CD4-positive, alpha-beta memory T cell (primary cell): ENCODE measurements around the gene KIAA0825. TPM values are rescaled to one million over a fixed set of nuclear protein-coding genes. Genes with fewer than 3 reads are reported as not detected.
"Not testable (repeated sequence)": the region's sequence is repeated elsewhere in the genome, so short reads cannot be mapped to it uniquely, and the experiment has no call there.

ENCODE experiments used
- CTCF ChIA-PET: fragments of 350-600 bp; sonication (Branson Sonifier 250); formaldehyde crosslinking; loops from one replicate; lab custom pipeline; 2021; ENCODE audit warnings: inconsistent platforms; ENCODE audit not compliant: partially characterized antibody; lab: Charles Lee
- POLR2A ChIA-PET: fragments of 350-600 bp; sonication (Branson Sonifier 250); formaldehyde crosslinking; loops from one replicate; lab custom pipeline; 2021; ENCODE audit not compliant: partially characterized antibody; lab: Charles Lee
- DNase-seq, 5 donors: peaks; one replicate each; pipeline versions ENCODE4 v3.0.0 to v3.0.0-alpha.2; 2020 to 2022; ENCODE audit warnings: mixed read lengths in 1 of 5
- H3K27ac ChIP-seq: one replicate; pipeline ENCODE4 v1.7.0; 2013; ENCODE audit warnings: low read depth, low read length
- H3K27me3 ChIP-seq: 2 replicates; pipeline ENCODE4 v1.7.0; 2013; ENCODE audit warnings: mild to moderate bottlenecking, low read length, moderate library complexity; ENCODE audit not compliant: insufficient read depth
- H3K36me3 ChIP-seq: 2 replicates; pipeline ENCODE4 v1.7.0; 2013; ENCODE audit warnings: mild to moderate bottlenecking, low read length, moderate library complexity; ENCODE audit not compliant: insufficient read depth
- H3K4me1 ChIP-seq: 2 replicates; pipeline ENCODE4 v1.7.0; 2013; ENCODE audit warnings: mild to moderate bottlenecking, low read length, moderate library complexity; ENCODE audit not compliant: insufficient read depth
- H3K4me3 ChIP-seq, 2 donors: one replicate each; pipeline ENCODE4 v1.7.0; 2013; ENCODE audit warnings: low read length in 2 of 2, mild to moderate bottlenecking in 1 of 2
- H3K9me3 ChIP-seq, 2 donors: one replicate each; pipeline ENCODE4 v1.7.0; 2013; ENCODE audit warnings: low read length in 2 of 2, control low read depth in 1 of 2; ENCODE audit not compliant: control insufficient read depth in 1 of 2
- H3K27ac Mint-ChIP-seq, 7 donors: one replicate each; pipeline ENCODE4 v1.8.0; 2020 to 2021; ENCODE audit warnings: mixed read lengths in 7 of 7, mild to moderate bottlenecking in 6 of 7, inconsistent platforms in 3 of 7, moderate library complexity in 3 of 7
- H3K27me3 Mint-ChIP-seq, 2 donors: one replicate each; pipeline ENCODE4 v1.8.0; 2020 to 2021; ENCODE audit warnings: mixed read lengths in 2 of 2
- H3K36me3 Mint-ChIP-seq, 2 donors: one replicate each; pipeline ENCODE4 v1.8.0; 2020 to 2021; ENCODE audit warnings: mixed read lengths in 2 of 2, inconsistent platforms in 1 of 2, mild to moderate bottlenecking in 1 of 2
- H3K4me1 Mint-ChIP-seq, 4 donors: one replicate each; pipeline ENCODE4 v1.8.0; 2020 to 2021; ENCODE audit warnings: mixed read lengths in 4 of 4, mild to moderate bottlenecking in 1 of 4
- H3K4me3 Mint-ChIP-seq, 8 donors: one replicate each; pipeline ENCODE4 v1.8.0; 2020 to 2021; ENCODE audit warnings: mixed read lengths in 8 of 8, mild to moderate bottlenecking in 7 of 8, moderate library complexity in 6 of 8, inconsistent platforms in 3 of 8
- H3K9me3 Mint-ChIP-seq, 8 donors: one replicate each; pipeline ENCODE4 v1.8.0; 2020 to 2021; ENCODE audit warnings: mixed read lengths in 8 of 8, mild to moderate bottlenecking in 5 of 8, inconsistent platforms in 3 of 8, moderate library complexity in 1 of 8
- intact Hi-C: fragments of 100-400 bp; cut with micrococcal nuclease; formaldehyde crosslinking; loops from one replicate; pipeline ENCODE4 v1.15.1; 2023
- polyA plus RNA-seq, 2 donors: library from polyadenylated mRNA; unstranded; fragments of 300-500 nt; fragmentation: Illumina TruSeq; gene quantifications; one replicate each; pipeline ENCODE4 v1.2.3, GENCODE V29; 2021
- total RNA-seq, 2 experiments: library from RNA; stranded (reverse); gene quantifications; one replicate each; pipeline ENCODE4 v1.2.3, GENCODE V29; 2021

Gene KIAA0825
- total and polyA plus RNA-seq, 4 experiments from 2014 or later = 1.5 to 2.2 (median 2.1) TPM

DNA sequence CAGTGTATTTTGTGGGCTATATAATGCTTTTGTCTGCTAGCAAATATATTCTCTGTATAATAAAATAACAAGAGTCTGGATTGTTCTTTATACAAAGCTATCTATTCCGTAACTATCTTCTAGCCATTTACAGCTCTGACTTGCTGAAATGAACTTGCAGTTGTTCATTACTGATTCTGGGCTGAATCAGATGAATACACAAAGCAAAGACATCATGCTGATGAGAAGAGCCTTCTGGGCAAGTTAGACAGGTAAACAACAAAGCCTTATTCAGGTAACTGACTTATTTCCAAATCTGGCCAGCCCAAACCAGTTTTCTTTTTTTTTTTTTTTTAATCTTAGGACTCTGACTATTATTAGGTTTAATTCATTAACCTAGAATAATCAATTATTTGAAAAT lies 255.5 kb downstream of the KIAA0825 start:
- Mint-ChIP-seq H3K4me3 (no peak overlapping the region), H3K27me3 (no peaks in the 10 kb centered on the region), H3K4me1 (no peaks in the 10 kb centered on the region), H3K27ac (no peak overlapping the region), H3K36me3 (peaks cover 0 to 4% of the 10 kb centered on the region in 2 donors), H3K9me3 (no peaks in the 10 kb centered on the region)
- no peak overlapping the region for H3K4me3 ChIP-seq
- H3K9me3 ChIP-seq = no peaks in the 10 kb centered on the region
- ChIA-PET CTCF (no interaction called here), POLR2A (no interaction called here)
- intact Hi-C loops = no loop called here
- no peak for DNase-seq
- H3K36me3 ChIP-seq = no peaks in the 10 kb centered on the region
- no peak overlapping the region for H3K27ac ChIP-seq
- H3K4me1 ChIP-seq = no peaks in the 10 kb centered on the region
- no peaks in the 10 kb centered on the region for H3K27me3 ChIP-seq

DNA sequence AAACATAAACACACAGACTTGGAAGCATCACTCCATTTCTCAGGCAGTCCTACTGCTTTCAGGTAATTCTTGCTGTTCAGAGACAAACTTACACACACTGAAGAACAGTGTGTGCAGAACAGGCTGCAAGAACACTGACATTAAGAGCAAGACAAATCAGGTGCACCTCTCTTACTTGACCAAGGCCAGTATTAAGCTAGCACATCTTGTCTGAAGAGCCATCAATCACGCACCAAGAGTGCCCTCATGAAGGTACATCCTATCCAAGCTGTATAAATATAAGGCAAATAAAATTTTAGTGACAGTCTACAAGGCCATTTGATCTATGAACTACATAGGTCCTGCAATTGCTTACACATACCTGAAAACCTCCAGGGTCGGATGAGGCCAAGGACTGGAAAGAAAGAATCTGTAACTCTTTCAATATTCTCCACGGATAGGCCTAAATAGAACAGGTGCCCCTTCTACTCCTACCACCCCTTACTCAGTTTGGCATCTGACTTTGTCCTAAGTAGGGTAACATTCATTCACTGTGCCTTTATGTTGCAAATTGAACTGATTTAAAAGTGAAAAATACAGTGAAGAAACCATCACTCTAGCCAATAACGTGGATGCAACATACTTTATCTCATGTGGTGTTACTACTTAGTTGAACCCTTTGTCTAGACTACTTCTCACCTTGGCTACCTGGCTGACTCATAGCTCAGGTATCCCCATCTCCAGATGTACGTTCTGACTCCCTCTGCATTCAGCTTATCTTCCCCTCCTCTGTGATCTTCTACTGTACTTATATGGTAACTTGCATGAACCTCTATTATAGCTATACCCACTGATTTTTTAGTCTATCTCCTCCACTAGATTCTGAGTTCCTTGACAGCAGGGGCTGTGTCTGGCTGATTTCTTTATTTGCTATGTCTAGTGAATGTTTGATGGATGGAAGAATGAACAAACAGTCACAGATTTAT lies 256.3 kb downstream of the KIAA0825 start:
- Histone ChIP-seq H3K27me3 (no peaks in the 10 kb centered on the region), H3K9me3 (no peaks in the 10 kb centered on the region), H3K4me3 (no peak overlapping the region), H3K27ac (no peak overlapping the region), H3K36me3 (no peaks in the 10 kb centered on the region), H3K4me1 (no peaks in the 10 kb centered on the region)
- Mint-ChIP-seq H3K4me1 (no peaks in the 10 kb centered on the region), H3K27me3 (no peaks in the 10 kb centered on the region), H3K36me3 (peaks cover 0 to 4% of the 10 kb centered on the region in 2 donors), H3K4me3 (no peak overlapping the region), H3K27ac (no peak overlapping the region), H3K9me3 (no peaks in the 10 kb centered on the region)
- CTCF ChIA-PET = no interaction called here
- no peak for DNase-seq
- intact Hi-C loops = no loop called here
- POLR2A ChIA-PET = no interaction called here

DNA sequence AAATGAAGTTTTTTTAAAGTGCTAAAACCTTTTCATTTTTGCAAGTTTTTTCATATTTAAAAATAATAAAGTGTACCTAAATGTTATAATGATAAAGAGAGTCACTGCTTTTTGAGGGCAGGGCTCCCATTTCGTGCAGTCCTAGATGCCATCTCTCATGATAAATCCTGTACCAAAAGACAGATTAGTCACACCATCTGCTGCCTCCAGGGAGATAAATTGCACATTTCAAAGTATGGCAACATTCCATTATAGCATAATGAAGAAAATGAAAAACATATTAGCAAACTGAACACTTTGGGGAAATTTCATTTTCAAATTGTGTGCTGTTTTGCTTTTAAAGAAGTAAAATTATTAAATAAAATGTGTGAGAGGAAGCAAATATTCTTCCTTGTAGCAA lies 257.2 kb downstream of the KIAA0825 start:
- Histone ChIP-seq H3K27me3 (no peaks in the 10 kb centered on the region), H3K9me3 (no peaks in the 10 kb centered on the region), H3K36me3 (no peaks in the 10 kb centered on the region), H3K4me3 (no peak overlapping the region), H3K4me1 (no peaks in the 10 kb centered on the region), H3K27ac (no peak overlapping the region)
- CTCF ChIA-PET = no interaction called here
- POLR2A ChIA-PET = no interaction called here
- H3K4me3 Mint-ChIP-seq = no peak overlapping the region
- H3K36me3 Mint-ChIP-seq = peaks cover 0 to 3% of the 10 kb centered on the region in 2 donors
- no peak overlapping the region for H3K27ac Mint-ChIP-seq
- no peaks in the 10 kb centered on the region for H3K9me3 Mint-ChIP-seq
- H3K27me3 Mint-ChIP-seq = no peaks in the 10 kb centered on the region
- H3K4me1 Mint-ChIP-seq = no peaks in the 10 kb centered on the region
- intact Hi-C loops = no loop called here
- DNase-seq = no peak

DNA sequence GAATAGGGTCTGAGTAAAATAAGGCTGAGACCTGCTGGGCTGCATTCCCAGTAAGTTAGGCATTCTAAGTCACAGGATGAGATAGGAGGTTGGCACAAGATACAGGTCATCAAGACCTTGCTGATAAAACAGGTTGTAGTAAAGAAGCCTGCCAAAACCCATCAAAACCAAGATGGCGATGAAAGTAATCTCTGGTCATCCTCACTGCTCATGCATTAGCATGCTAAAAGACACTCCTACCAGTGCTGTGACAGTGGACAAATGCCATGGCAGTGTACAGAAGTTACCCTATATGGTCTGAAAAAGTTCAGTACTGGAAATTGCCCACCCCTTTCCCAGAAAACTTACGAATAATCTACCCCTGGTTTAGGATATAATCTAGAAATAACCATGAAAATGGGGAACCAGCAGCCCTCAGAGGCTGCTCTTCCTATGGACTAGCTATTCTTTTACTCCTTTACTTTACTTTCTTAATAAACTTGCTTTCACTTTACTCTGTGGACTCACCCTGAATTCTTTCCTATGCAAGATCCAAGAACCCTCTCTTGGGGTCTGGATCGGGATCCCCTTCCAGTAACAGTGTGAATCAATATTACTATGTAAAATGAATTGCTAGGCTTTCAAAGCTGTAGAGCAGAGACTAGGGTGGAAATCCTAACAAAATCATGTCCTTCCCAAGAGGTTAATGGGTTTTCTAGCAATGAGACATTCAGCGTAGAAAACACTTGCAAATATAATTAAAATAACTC lies 257.8 kb downstream of the KIAA0825 start:
- no peak for DNase-seq
- Mint-ChIP-seq H3K27me3 (no peaks in the 10 kb centered on the region), H3K4me3 (no peak overlapping the region), H3K27ac (peak overlapping the region in 1 of 7 donors; percentile 36), H3K4me1 (no peaks in the 10 kb centered on the region), H3K9me3 (no peaks in the 10 kb centered on the region), H3K36me3 (no peaks in the 10 kb centered on the region)
- no peaks in the 10 kb centered on the region for H3K36me3 ChIP-seq
- POLR2A ChIA-PET = no interaction called here
- CTCF ChIA-PET = no interaction called here
- no peaks in the 10 kb centered on the region for H3K4me1 ChIP-seq
- H3K9me3 ChIP-seq = no peaks in the 10 kb centered on the region
- no peak overlapping the region for H3K27ac ChIP-seq
- intact Hi-C loops = no loop called here
- H3K4me3 ChIP-seq = no peak overlapping the region
- H3K27me3 ChIP-seq = no peaks in the 10 kb centered on the region

DNA sequence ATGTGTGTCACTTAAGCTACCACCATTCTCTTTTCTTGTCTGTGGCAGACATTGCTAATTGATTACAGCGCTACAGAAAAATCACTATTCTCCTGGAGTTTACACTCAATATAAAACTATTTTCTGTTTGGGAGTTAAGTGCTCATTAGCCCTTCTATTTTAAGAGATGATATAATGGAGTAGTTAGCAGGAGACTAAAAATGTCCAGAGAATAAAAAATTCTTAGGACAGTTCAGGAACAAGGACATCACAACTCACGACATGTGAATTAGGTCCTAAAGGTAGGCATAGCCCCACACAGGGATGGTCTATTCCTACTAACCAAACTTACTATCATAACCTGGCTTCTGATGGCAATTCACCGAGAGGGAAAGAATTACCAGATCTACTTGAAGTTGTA lies 258.5 kb downstream of the KIAA0825 start:
- no peak for DNase-seq
- no peaks in the 10 kb centered on the region for H3K36me3 ChIP-seq
- no peaks in the 10 kb centered on the region for H3K27me3 ChIP-seq
- ChIA-PET POLR2A (no interaction called here), CTCF (no interaction called here)
- intact Hi-C loops = no loop called here
- Mint-ChIP-seq H3K27me3 (no peaks in the 10 kb centered on the region), H3K4me3 (no peak overlapping the region), H3K27ac (no peak overlapping the region), H3K4me1 (no peaks in the 10 kb centered on the region), H3K36me3 (no peaks in the 10 kb centered on the region), H3K9me3 (no peaks in the 10 kb centered on the region)
- no peak overlapping the region for H3K4me3 ChIP-seq
- no peaks in the 10 kb centered on the region for H3K4me1 ChIP-seq
- no peak overlapping the region for H3K27ac ChIP-seq
- H3K9me3 ChIP-seq = no peaks in the 10 kb centered on the region

DNA sequence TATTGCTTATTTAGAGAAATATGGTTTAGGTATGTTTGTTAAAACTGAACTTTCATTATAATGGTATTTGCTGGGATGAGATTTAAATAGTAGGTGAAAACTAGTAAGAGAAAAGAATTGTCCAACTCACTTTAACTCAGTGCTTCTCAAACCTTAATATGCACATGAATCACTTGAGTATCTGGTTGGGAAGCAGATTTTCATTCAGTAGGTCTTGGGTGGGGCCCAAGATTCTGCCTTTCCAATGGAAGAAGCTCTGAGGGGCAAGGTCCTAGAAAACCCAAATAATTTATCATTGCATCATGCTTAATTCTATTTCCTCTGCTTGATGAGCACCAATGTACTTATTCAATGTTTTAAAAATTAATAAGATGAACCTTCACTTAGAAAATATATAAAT lies 262.6 kb downstream of the KIAA0825 start:
- H3K36me3 ChIP-seq = no peaks in the 10 kb centered on the region
- CTCF ChIA-PET = no interaction called here
- intact Hi-C loops = no loop called here
- POLR2A ChIA-PET = no interaction called here
- Mint-ChIP-seq H3K27ac (no peak overlapping the region), H3K9me3 (peaks cover 0 to 4% (median under 1%) of the 10 kb centered on the region in 8 donors), H3K4me1 (no peaks in the 10 kb centered on the region), H3K4me3 (no peak overlapping the region), H3K27me3 (no peaks in the 10 kb centered on the region), H3K36me3 (no peaks in the 10 kb centered on the region)
- H3K4me1 ChIP-seq = no peaks in the 10 kb centered on the region
- H3K4me3 ChIP-seq = no peak overlapping the region
- no peak overlapping the region for H3K27ac ChIP-seq
- H3K27me3 ChIP-seq = no peaks in the 10 kb centered on the region
- DNase-seq = no peak
- no peaks in the 10 kb centered on the region for H3K9me3 ChIP-seq

DNA sequence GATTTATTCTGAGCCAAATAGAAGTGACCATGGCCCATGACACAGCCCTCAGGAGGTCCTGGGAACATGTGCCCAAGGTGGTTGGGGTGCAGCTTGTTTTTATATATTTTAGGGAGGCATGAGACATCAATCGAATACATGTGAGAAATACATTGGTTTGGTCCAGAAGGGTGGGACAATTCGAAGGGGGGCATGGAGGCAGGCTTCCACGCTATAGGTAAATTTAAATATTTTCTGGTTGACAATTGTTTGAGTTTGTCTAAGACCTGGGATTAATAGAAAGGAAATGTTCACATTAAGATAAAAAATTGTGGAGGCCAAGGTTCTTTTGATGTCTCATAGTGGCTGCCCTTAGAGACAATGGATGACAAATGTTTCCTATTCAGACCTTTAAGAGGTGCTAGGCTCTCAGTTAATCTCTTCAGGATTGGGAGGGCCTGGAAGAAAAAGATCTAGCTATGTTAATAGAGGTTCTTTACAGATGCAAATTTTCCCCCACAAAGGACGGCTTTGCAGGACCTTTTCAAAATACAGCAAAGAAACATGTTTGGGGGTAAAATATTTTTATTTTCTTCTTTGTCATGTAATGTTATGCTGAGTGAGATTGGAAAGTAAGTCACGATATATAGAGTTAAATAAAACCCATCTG lies 263.4 kb downstream of the KIAA0825 start:
- H3K36me3 Mint-ChIP-seq, H3K4me1 Mint-ChIP-seq, H3K9me3 Mint-ChIP-seq, H3K27me3 Mint-ChIP-seq, H3K36me3 ChIP-seq, POLR2A ChIA-PET, intact Hi-C loops, H3K9me3 ChIP-seq, H3K27ac ChIP-seq, H3K27ac Mint-ChIP-seq, H3K27me3 ChIP-seq, H3K4me1 ChIP-seq, H3K4me3 Mint-ChIP-seq, DNase-seq, H3K4me3 ChIP-seq: not testable (repeated sequence)
- CTCF ChIA-PET = interaction anchor here (0.7 kb wide), 1 partner anchor 404 kb away, joined by 4 read pairs; no protein-coding TSS in a partner anchor
